Measurements from ENCODE around the gene CYB561A3. TPM values are rescaled to one million over a fixed set of nuclear protein-coding genes. Genes with fewer than 3 reads are reported as not detected.

The CYB561A3 gene
- total and polyA plus RNA-seq, 4 donors, result 12.5 to 27.3 (median 17.7) TPM

DNA sequence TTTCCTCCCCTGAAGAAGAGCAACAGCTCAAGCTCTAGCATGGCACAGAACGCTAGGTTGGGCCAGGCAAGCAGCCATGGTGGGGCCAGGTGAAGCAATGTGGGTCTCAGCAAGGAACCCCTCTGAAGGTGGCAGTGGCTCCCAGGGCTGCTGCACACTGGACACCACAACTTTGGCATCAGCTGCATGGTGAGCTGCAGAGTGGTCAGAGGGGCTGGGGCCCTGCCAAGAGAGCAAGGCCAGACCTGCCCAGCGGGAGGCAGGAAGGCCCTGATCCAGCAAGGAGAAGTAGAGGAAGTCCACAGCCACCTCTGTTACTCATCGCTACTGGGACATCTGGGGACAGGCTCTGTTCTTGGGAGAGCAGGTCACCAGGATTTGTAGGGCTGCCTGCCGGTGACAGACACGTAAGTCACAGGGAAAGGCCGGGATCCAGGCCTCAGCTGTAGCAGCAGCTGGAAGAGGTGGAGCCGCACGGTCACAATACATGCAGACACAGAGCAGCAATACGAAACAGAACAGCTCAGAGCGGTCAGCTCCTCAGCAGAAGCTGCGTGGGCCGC lies 12.4 kb downstream of the CYB561A3 start:
- Histone ChIP-seq H3K4me1 (ENCODE audit: control insufficient read depth, insufficient read depth, low read length) (peaks cover 10% of the 10 kb centered on the region), H3K27ac (ENCODE audit: low read depth, low read length) (no peak overlapping the region)
- WGBS (ENCODE audit: insufficient coverage), result 84% methylated on average over 12 of the region's 12 CpGs

DNA sequence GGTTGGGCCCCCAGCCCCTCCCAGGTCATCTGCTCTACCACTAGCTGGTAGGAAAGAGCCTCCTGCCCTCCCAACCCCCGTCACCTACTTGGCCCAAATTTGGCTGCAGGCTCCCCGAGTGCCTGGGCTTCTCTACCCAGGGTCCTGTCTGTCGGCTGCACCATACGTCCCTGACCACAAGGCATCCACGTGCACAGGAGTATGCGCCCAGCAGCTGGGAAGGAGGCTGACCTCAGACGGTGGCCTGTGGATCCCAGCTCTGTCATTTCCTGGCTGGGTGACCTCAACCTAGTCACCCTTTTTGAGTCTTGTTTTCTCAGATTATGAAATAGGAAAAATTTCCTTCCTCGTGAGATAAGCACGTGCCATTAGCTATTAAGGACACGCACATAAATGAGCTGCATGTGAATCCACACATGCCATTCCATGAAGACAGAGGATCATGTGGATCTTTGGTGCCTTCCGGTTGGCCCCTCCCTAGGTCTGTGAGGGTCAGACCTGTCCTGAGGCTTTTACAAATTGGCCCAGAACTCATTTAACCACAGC lies 13.7 kb downstream of the CYB561A3 start:
- H3K4me1 ChIP-seq (ENCODE audit: control insufficient read depth, insufficient read depth, low read length), result peaks cover 10% of the 10 kb centered on the region
- no peak overlapping the region for H3K4me3 ChIP-seq (ENCODE audit: low read depth, low read length)
- peaks cover 76% of the 10 kb centered on the region for H3K36me3 ChIP-seq (ENCODE audit: control insufficient read depth, insufficient read depth, low read length)
- H3K27ac ChIP-seq (ENCODE audit: low read depth, low read length), result no peak overlapping the region
- H3K9me3 ChIP-seq (ENCODE audit: control insufficient read depth, insufficient read depth, low read length), result no peaks in the 10 kb centered on the region
- no peak for DNase-seq (ENCODE audit: low read depth in 4 of 6, low spot score in 6 of 6)
- 86% methylated on average over 10 of the region's 11 CpGs for WGBS (ENCODE audit: insufficient coverage)
- H3K27me3 ChIP-seq (ENCODE audit: control insufficient read depth, insufficient read depth, low read length), result no peaks in the 10 kb centered on the region

More for the DNA sequence above, 12.4 kb downstream of the CYB561A3 start:
- Histone ChIP-seq H3K4me3 (ENCODE audit: low read depth, low read length) (no peak overlapping the region), H3K27me3 (ENCODE audit: control insufficient read depth, insufficient read depth, low read length) (no peaks in the 10 kb centered on the region), H3K36me3 (ENCODE audit: control insufficient read depth, insufficient read depth, low read length) (peaks cover 70% of the 10 kb centered on the region), H3K9me3 (ENCODE audit: control insufficient read depth, insufficient read depth, low read length) (no peaks in the 10 kb centered on the region)
- DNase-seq (ENCODE audit: low read depth in 4 of 6, low spot score in 6 of 6), result no peak

DNA sequence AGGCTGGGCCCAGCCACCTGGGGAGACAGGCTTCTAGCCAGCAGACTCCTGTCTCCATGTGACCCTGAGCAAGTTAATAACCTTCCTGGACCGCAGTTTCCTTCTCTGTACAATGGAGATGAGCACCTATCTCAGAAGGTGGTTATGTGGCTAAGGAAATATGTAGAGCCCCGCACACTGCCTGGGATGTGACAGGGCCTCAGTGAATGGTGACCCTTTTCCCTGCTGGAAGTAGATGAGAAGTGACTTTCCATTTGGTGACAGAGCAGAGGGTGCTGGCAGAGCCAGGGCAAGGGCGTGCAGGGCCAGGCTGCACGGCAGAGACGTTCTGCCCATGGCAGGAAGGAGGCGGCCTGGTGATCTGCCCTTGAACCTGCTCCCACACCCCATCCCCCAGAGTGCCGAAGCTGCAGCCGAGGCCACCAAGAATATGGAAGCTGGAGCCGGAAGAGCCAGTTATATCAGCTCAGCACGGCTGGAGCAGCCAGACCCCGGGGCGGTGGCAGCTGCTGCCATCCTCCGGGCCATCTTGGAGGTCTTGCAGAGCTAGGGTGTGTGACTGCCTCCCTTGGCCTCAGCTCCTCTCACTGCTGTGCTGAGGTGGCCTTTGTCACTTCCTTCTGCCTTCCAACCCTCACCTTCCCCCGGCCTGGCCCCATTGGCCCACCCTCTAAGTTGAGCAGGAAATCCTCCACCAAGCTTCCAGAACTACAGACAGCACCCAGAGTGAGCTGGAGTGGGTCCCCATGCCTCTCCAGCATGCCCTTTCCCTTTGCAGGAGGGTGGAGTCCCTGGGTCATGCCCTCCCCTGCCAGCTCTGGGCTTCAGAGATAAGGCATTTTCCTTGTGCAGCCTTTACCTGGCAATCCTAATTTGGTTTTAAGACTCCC lies 15.5 kb downstream of the CYB561A3 start:
- H3K27me3 ChIP-seq (ENCODE audit: control insufficient read depth, insufficient read depth, low read length), result no peaks in the 10 kb centered on the region
- no peak overlapping the region for H3K4me3 ChIP-seq (ENCODE audit: low read depth, low read length)
- H3K27ac ChIP-seq (ENCODE audit: low read depth, low read length), result no peak overlapping the region
- peaks cover 78% of the 10 kb centered on the region for H3K36me3 ChIP-seq (ENCODE audit: control insufficient read depth, insufficient read depth, low read length)
- no peaks in the 10 kb centered on the region for H3K9me3 ChIP-seq (ENCODE audit: control insufficient read depth, insufficient read depth, low read length)
- peaks cover 10% of the 10 kb centered on the region for H3K4me1 ChIP-seq (ENCODE audit: control insufficient read depth, insufficient read depth, low read length)
- WGBS (ENCODE audit: insufficient coverage), result 73% methylated on average over 12 of the region's 14 CpGs
- no peak for DNase-seq (ENCODE audit: low read depth in 4 of 6, low spot score in 6 of 6)

DNA sequence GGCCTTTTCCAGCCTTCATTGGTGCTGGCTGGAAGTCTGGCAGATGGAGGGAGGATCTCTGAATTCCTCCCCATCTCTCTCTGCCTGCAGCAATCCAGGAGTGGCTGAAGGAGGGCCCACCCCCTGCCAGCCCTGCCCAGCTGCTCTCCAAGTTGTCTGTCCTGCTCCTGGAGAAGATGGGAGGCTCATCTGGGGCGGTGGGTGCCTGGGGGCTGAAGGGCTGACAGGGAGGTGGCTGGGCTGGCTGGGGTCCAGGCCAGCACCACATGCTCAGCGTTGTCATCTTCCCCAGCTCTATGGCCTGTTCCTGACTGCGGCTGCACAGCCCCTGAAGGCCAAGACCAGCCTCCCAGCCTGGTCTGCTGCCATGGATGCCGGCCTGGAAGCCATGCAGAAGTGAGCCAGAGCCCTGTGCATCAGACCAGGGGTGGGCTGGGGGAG lies 16.5 kb downstream of the CYB561A3 start:
- peak in 2 of 6 donors; percentile 39 to 66 for DNase-seq (ENCODE audit: low read depth in 4 of 6, low spot score in 6 of 6)
- H3K27ac ChIP-seq (ENCODE audit: low read depth, low read length), result no peak overlapping the region
- H3K4me1 ChIP-seq (ENCODE audit: control insufficient read depth, insufficient read depth, low read length), result peaks cover 10% of the 10 kb centered on the region
- H3K36me3 ChIP-seq (ENCODE audit: control insufficient read depth, insufficient read depth, low read length), result peaks cover 73% of the 10 kb centered on the region
- no peak overlapping the region for H3K4me3 ChIP-seq (ENCODE audit: low read depth, low read length)
- 47% methylated on average over 4 of the region's 4 CpGs for WGBS (ENCODE audit: insufficient coverage)
- no peaks in the 10 kb centered on the region for H3K9me3 ChIP-seq (ENCODE audit: control insufficient read depth, insufficient read depth, low read length)
- no peaks in the 10 kb centered on the region for H3K27me3 ChIP-seq (ENCODE audit: control insufficient read depth, insufficient read depth, low read length)

DNA sequence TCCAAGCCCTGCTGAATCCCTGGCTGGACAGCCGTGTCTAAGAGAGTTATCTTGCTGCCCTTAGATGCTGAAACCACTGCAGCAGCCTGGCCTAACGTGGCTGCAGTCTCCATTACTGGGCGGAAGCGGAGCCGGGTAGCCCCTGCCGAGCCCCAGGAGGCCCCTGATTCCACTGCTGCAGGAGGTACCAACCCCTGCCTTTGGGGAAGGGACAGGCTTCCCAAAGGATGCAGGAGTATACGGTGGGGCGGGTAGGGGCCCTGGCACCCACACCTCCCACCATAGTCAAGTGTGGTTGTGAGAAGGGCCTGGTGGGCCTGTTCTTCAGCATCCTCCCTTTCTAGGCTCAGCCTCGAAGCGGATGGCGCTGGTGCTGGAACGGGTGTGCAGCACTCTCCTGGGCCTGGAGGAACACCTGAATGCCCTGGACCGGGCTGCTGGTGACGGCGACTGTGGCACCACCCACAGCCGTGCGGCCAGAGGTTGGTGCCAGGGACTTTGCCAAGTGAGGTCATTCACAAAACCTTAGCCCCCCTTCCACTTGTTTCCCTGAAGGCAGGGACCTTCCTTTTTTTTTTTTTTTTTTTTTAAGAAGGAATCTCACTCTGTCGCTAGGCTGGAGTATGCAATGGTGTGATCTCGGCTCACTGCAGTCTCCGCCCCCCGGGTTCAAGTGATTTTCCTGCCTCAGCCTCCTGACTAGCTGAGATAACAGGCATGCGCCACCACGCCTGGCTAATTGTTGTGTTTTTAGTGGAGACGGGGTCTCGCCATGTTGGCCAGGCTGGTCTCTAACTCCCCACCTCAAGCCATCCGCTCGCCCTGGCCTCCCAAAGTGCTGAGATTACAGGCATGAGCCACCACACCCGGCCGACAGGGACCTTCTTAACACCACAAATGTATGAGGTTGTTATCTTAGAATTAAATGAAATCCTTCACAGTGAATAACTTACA lies 17.6 kb downstream of the CYB561A3 start:
- Histone ChIP-seq H3K36me3 (ENCODE audit: control insufficient read depth, insufficient read depth, low read length) (peaks cover 68% of the 10 kb centered on the region), H3K27me3 (ENCODE audit: control insufficient read depth, insufficient read depth, low read length) (no peaks in the 10 kb centered on the region), H3K9me3 (ENCODE audit: control insufficient read depth, insufficient read depth, low read length) (no peaks in the 10 kb centered on the region), H3K27ac (ENCODE audit: low read depth, low read length) (no peak overlapping the region), H3K4me3 (ENCODE audit: low read depth, low read length) (no peak overlapping the region), H3K4me1 (ENCODE audit: control insufficient read depth, insufficient read depth, low read length) (peaks cover 10% of the 10 kb centered on the region)
- WGBS (ENCODE audit: insufficient coverage), result 94% methylated on average over 17 of the region's 29 CpGs
- no peak for DNase-seq (ENCODE audit: low read depth in 4 of 6, low spot score in 6 of 6)

DNA sequence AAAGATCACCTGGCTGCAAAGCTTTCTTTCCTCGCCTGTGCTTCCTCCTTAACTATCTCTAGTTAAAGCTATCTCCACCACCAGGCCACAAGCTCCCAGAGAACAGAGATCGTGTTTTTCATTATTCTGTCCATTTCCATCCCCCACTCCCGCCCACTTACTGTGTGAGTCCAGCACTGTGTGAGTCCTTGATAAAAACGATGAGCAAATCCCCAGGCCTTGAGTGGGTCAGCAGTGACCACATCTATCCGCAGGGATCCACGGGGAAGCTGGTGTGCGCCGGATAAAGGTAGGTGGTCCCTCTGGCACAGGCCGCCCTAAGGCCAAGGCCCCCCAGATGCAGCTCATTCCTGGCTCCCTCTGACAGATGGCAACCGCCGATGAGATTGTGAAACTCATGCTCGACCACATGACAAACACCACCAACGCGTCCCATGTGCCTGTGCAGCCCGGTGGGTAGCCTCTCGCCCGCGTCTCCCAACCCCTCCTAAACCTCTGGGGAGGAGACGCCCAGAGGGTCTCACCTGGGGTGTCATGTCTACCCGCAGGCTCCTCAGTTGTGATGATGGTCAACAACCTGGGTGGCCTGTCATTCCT lies 19.4 kb downstream of the CYB561A3 start:
- Histone ChIP-seq H3K4me1 (ENCODE audit: control insufficient read depth, insufficient read depth, low read length) (peaks cover 10% of the 10 kb centered on the region), H3K4me3 (ENCODE audit: low read depth, low read length) (no peak overlapping the region), H3K9me3 (ENCODE audit: control insufficient read depth, insufficient read depth, low read length) (no peaks in the 10 kb centered on the region), H3K27me3 (ENCODE audit: control insufficient read depth, insufficient read depth, low read length) (no peaks in the 10 kb centered on the region), H3K27ac (ENCODE audit: low read depth, low read length) (no peak overlapping the region), H3K36me3 (ENCODE audit: control insufficient read depth, insufficient read depth, low read length) (peaks cover 63% of the 10 kb centered on the region)
- DNase-seq (ENCODE audit: low read depth in 4 of 6, low spot score in 6 of 6), result no peak
- WGBS (ENCODE audit: insufficient coverage), result 93% methylated on average over 20 of the region's 20 CpGs

DNA sequence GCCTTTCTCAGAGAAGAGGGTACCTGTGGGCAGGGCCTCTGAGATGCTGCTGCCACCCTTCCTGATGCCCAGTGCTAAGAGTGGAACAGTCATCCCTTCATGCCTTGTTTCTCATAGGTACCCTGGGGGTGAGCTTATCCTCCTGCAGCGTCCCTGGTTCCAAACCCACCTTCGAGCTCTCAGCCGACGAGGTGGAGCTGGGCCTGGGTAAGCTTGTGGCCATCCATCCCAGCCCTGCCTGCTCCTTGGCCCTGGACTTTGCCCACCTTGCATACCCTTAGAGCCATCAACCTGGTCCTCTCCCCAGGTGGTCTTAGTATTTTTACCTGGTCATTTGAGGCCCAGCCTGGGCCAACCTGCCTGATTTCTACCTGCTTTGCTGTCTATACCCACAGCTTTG lies 20.0 kb downstream of the CYB561A3 start:
- WGBS (ENCODE audit: insufficient coverage), result 91% methylated on average over 4 of the region's 4 CpGs
- H3K27ac ChIP-seq (ENCODE audit: low read depth, low read length), result no peak overlapping the region
- DNase-seq (ENCODE audit: low read depth in 4 of 6, low spot score in 6 of 6), result no peak

DNA sequence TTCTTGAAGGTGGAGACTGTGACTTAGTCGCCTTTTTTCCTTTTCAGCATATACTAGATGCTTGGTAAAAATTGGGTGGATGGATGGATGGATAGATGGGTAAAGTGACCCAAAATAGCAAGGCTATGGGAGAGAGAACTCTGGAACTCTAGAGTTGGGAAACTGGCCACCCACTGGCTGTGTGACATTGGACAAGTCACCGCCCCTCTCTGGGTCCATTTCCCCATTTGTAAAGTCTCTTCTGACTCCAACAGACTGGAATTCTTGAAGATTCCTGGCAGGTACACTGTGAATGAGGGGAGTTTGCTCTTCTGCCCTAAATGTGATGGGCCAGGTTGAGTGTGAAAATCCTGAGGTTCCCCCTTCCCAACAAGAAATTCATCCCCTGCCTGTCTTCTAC lies 20.7 kb downstream of the CYB561A3 start:
- H3K4me3 ChIP-seq (ENCODE audit: low read depth, low read length), result no peak overlapping the region
- no peaks in the 10 kb centered on the region for H3K27me3 ChIP-seq (ENCODE audit: control insufficient read depth, insufficient read depth, low read length)
- DNase-seq (ENCODE audit: low read depth in 4 of 6, low spot score in 6 of 6), result no peak
- H3K27ac ChIP-seq (ENCODE audit: low read depth, low read length), result no peak overlapping the region
- H3K4me1 ChIP-seq (ENCODE audit: control insufficient read depth, insufficient read depth, low read length), result peaks cover 18% of the 10 kb centered on the region
- H3K36me3 ChIP-seq (ENCODE audit: control insufficient read depth, insufficient read depth, low read length), result peaks cover 51% of the 10 kb centered on the region
- H3K9me3 ChIP-seq (ENCODE audit: control insufficient read depth, insufficient read depth, low read length), result no peaks in the 10 kb centered on the region
- WGBS (ENCODE audit: insufficient coverage), result no CpG with 5 or more reads among the region's 2 CpGs

More for the DNA sequence above, 20.0 kb downstream of the CYB561A3 start:
- Histone ChIP-seq H3K36me3 (ENCODE audit: control insufficient read depth, insufficient read depth, low read length) (peaks cover 57% of the 10 kb centered on the region), H3K4me3 (ENCODE audit: low read depth, low read length) (no peak overlapping the region), H3K9me3 (ENCODE audit: control insufficient read depth, insufficient read depth, low read length) (no peaks in the 10 kb centered on the region), H3K27me3 (ENCODE audit: control insufficient read depth, insufficient read depth, low read length) (no peaks in the 10 kb centered on the region), H3K4me1 (ENCODE audit: control insufficient read depth, insufficient read depth, low read length) (peaks cover 14% of the 10 kb centered on the region)

DNA sequence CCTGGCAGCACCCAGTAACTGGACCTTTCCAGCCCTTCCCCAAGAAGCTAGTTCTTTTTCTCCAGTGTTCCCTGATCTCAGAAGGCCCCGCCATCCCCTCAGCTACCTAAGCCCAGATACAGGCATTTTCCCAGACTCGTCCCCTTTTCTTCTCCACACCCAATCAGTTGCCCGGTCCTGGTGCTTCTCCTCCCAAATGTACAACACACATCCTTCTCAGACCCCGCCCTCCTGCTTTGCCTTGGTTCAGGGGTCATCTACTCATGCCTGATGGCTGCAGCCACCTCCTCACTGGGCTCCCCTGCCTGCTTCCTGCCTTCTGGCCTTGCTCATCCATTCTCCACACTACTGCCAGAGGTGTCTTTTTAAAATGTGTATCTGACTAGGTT lies 22.2 kb downstream of the CYB561A3 start:
- no peaks in the 10 kb centered on the region for H3K27me3 ChIP-seq (ENCODE audit: control insufficient read depth, insufficient read depth, low read length)
- H3K9me3 ChIP-seq (ENCODE audit: control insufficient read depth, insufficient read depth, low read length), result no peaks in the 10 kb centered on the region
- DNase-seq (ENCODE audit: low read depth in 4 of 6, low spot score in 6 of 6), result no peak
- peaks cover 11% of the 10 kb centered on the region for H3K4me1 ChIP-seq (ENCODE audit: control insufficient read depth, insufficient read depth, low read length)
- H3K27ac ChIP-seq (ENCODE audit: low read depth, low read length), result no peak overlapping the region
- no peak overlapping the region for H3K4me3 ChIP-seq (ENCODE audit: low read depth, low read length)
- 89% methylated on average over 4 of the region's 4 CpGs for WGBS (ENCODE audit: insufficient coverage)
- H3K36me3 ChIP-seq (ENCODE audit: control insufficient read depth, insufficient read depth, low read length), result peaks cover 40% of the 10 kb centered on the region

Measured in spinal cord (tissue), 10 donors.